ENCODE measurements around the gene TNFRSF14. TPM values are rescaled to one million over a fixed set of nuclear protein-coding genes. Genes with fewer than 3 reads are reported as not detected.

The TNFRSF14 gene
- total and polyA plus RNA-seq, 9 of the 15 experiments (the other 6 are each of a cell fraction or from before 2014, with no cell fraction given) = 0.11 to 2.3 (median 0.68) TPM; not detected in 2

DNA sequence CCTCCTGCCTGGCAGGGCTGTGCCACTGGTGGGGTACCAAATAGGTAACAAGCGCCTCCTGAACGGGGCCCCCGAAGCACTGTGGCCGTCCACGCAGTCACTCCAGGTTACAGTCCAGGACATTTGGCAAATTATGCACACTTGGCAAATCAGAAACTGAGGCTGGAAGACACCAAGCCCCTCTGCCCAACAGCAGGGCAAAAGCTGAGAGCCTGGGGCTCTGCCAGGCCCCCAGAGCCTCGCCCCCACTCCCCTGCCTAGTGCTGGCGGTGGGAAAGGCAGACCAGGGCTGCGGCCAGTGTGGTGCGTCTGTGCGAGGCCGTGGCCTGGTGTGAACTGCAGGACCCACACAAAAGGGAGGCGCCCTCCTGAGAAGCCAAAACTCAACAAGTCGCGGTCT, 39.2 kb upstream of the TNFRSF14 start:
- Histone ChIP-seq H2AFZ (ENCODE audit: low read depth, low read length) (no peak overlapping the region), H3K79me2 (ENCODE audit: control insufficient read depth, insufficient read depth, low read length) (peaks cover 5% of the 10 kb centered on the region), H3K27ac (ENCODE audit: extremely low read depth, low read depth, low read length) (no peak overlapping the region), H3K4me2 (ENCODE audit: insufficient read depth, low read length) (no peak overlapping the region), H4K20me1 (replicated peaks; ENCODE audit: control insufficient read depth, insufficient read depth, low read length) (peaks cover 5% of the 10 kb centered on the region; the same call in 1 of the 2 replicates), H3K4me3 (no peak overlapping the region), H3K4me1 (replicated peaks in 1 of 2; ENCODE audit: control insufficient read depth in 2 of 2, insufficient read depth in 2 of 2, low read length in 2 of 2) (peaks cover 0 to 29% of the 10 kb centered on the region in 2 experiments; a peak in 1 of 5 replicates), H3K9me1 (ENCODE audit: control insufficient read depth, insufficient read depth, low read length) (peaks cover 3% of the 10 kb centered on the region), H3K36me3 (ENCODE audit: control insufficient read depth, insufficient read depth, low read length) (peaks cover 97% of the 10 kb centered on the region), H3K27me3 (ENCODE audit: control insufficient read depth in 2 of 2, insufficient read depth in 2 of 2, low read length in 2 of 2) (no peaks in the 10 kb centered on the region), H3K9me3 (replicated peaks; ENCODE audit: control insufficient read depth, insufficient read depth, low read depth, low read length) (no peaks in the 10 kb centered on the region), H3K9ac (ENCODE audit: insufficient read depth in 1 of 2, low read depth in 2 of 2, low read length in 2 of 2) (no peak overlapping the region)
- TF ChIP-seq HMGN3 (IDR thresholded peaks at IDR 0.05; ENCODE audit: borderline replicate concordance, extremely low read depth, insufficient read length, low read depth, low read length) = peak; percentile 4
- TF ChIP-seq, protein P1, sequence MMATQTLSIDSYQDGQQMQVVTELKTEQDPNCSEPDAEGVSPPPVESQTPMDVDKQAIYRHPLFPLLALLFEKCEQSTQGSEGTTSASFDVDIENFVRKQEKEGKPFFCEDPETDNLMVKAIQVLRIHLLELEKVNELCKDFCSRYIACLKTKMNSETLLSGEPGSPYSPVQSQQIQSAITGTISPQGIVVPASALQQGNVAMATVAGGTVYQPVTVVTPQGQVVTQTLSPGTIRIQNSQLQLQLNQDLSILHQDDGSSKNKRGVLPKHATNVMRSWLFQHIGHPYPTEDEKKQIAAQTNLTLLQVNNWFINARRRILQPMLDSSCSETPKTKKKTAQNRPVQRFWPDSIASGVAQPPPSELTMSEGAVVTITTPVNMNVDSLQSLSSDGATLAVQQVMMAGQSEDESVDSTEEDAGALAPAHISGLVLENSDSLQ (IDR thresholded peaks at IDR 0.05) = no peak
- TF ChIP-seq U2AF1 (optimal IDR thresholded peaks at IDR 0.05; ENCODE audit: low read depth, low read length) = no peak
- TF ChIP-seq NONO (IDR thresholded peaks at IDR 0.05; ENCODE audit: low read depth in 2 of 2, low read length in 1 of 2) = no peak
- no peak for TF ChIP-seq SP1 (CRISPR knock-in tag; IDR thresholded peaks at IDR 0.05)
- TF ChIP-seq ZNF77 (CRISPR knock-in tag; IDR thresholded peaks at IDR 0.05) = no peak
- FAIRE-seq (no peak), ATAC-seq (no peak), DNase-seq (ENCODE audit: extremely low read depth in 1 of 4, low spot score in 3 of 4) (no peak)
- in situ Hi-C loops (cut with MboI) = no loop called here
- BruUV-seq (replicated peaks) = no TSS peak
- 94% methylated on average over 13 of the region's 14 CpGs for WGBS (ENCODE audit: insufficient coverage, low coverage, missing lambda C conversion rate)
- intact Hi-C loops (cut with micrococcal nuclease) = no loop called here
- CTCF ChIA-PET (ENCODE audit: low intra/inter-chr PET ratio) = no interaction called here
- POLR2A ChIA-PET = interaction anchor here (1.0 kb wide), 1 partner anchor 9 kb away, joined by 4 read pairs; the partner anchor contains the start of gene PANK4
